ENCODE measurements around the gene GGN.
"Not testable (repeated sequence)": the region's sequence is repeated elsewhere in the genome, so short reads cannot be mapped to it uniquely, and the experiment has no call there.

Gene GGN

GRCh38 chr19:38387550-38388348 lies at the start of gene GGN:
Gene GGN (minus strand): TSS chr19:38388034. CDS start chr19:38387261, 773 bp downstream.
- no peak for FAIRE-seq

GRCh38 chr19:38437295-38437694 lies 49.5 kb upstream of the GGN start:
- FAIRE-seq, result no peak

- FAIRE-seq, result no peak
These were observed 46.8 kb upstream of the GGN start for GRCh38 chr19:38434549-38435051.

- FAIRE-seq, result no peak
These were observed 45.5 kb upstream of the GGN start, which contains the start of gene RYR1 for GRCh38 chr19:38433268-38433733. Gene RYR1 (plus strand): TSS chr19:38433691. CDS start chr19:38433830, 139 bp downstream.

- no peak for FAIRE-seq
These were observed 43.1 kb upstream of the GGN start for GRCh38 chr19:38430931-38431330.

- FAIRE-seq, result no peak
These were observed 42.0 kb upstream of the GGN start for GRCh38 chr19:38429811-38430156.

GRCh38 chr19:38429055-38429810 lies 41.4 kb upstream of the GGN start:
- no peak for FAIRE-seq

- not testable (repeated sequence) for FAIRE-seq
These were observed 39.3 kb upstream of the GGN start for GRCh38 chr19:38427035-38427677.

- FAIRE-seq, result no peak
These were observed 38.1 kb upstream of the GGN start, which contains the start of gene RASGRP4 for GRCh38 chr19:38425810-38426466. Gene RASGRP4 (minus strand): TSS chr19:38426219. CDS start chr19:38426091, 128 bp downstream.

GRCh38 chr19:38425222-38425809 lies 37.5 kb upstream of the GGN start:
- no peak for FAIRE-seq

GRCh38 chr19:38424272-38424671 lies 36.4 kb upstream of the GGN start:
- no peak for FAIRE-seq

GRCh38 chr19:38422438-38422837 lies 34.6 kb upstream of the GGN start:
- no peak for FAIRE-seq

GRCh38 chr19:38421856-38422255 lies 34.0 kb upstream of the GGN start:
- FAIRE-seq, result no peak

GRCh38 chr19:38420935-38421334 lies 33.1 kb upstream of the GGN start:
- no peak for FAIRE-seq

GRCh38 chr19:38417544-38418506 lies 30.0 kb upstream of the GGN start:
- no peak for FAIRE-seq

- no peak for FAIRE-seq
These were observed 29.3 kb upstream of the GGN start for GRCh38 chr19:38417146-38417543.

- FAIRE-seq, result no peak
These were observed 25.6 kb upstream of the GGN start for GRCh38 chr19:38413416-38413815.

- no peak for FAIRE-seq
These were observed 25.1 kb upstream of the GGN start for GRCh38 chr19:38412961-38413360.

GRCh38 chr19:38412491-38412890 lies 24.7 kb upstream of the GGN start:
- no peak for FAIRE-seq

- FAIRE-seq, result not testable (repeated sequence)
These were observed 24.1 kb upstream of the GGN start for GRCh38 chr19:38411898-38412297.

Data from endometrium (tissue), 2 donors.